GM19351 (cell line): Measurements from ENCODE around the gene ULK2.
"Not testable (repeated sequence)": the region's sequence is repeated elsewhere in the genome, so short reads cannot be mapped to it uniquely, and the experiment has no call there.

Experiments
- ATAC-seq: cut with Tn5 transposase; IDR thresholded peaks from one replicate; pipeline ENCODE4 v1.9.1; 2021; ENCODE audit warnings: mild to moderate bottlenecking, moderate library complexity; ENCODE audit not compliant: unreplicated experiment

ULK2 gene

DNA sequence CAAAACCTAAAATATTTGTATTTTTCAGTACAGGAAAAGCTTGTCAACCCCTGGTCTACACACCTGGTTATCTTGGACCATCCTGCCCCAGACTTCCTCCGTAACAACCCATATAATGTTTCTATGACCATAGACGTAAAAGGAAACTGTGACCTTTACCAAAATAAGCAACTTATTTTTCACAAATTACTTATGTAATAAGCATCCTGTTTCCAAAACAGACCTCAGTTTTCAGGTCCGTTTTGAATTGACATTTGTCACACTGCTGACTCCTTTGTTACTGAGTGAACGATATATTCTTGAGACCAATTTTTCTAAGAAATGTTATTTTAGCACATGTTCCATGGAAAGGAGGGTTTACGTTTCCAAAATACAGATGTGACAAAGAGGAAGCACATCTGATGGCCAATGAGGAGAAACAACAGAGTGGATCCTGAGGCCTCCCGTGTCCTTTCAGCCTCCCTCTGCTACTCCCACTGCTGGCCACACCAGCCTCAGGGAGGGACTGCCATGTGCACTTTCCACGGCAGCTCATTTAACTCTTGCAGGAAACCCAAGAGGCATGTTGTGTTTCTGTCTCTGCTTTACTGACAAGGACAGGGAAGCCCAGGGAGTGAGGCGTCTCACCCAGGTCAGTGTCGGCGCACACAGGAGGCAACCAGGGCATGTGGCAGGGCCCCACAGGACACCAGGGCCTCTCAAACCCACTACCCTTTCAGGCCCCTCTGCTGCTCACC lies 99.5 kb downstream of the ULK2 start:
- ATAC-seq, result no peak

- no peak for ATAC-seq
Observed at GRCh38 chr17:19766421-19767270, 101.1 kb downstream of the ULK2 start.

DNA sequence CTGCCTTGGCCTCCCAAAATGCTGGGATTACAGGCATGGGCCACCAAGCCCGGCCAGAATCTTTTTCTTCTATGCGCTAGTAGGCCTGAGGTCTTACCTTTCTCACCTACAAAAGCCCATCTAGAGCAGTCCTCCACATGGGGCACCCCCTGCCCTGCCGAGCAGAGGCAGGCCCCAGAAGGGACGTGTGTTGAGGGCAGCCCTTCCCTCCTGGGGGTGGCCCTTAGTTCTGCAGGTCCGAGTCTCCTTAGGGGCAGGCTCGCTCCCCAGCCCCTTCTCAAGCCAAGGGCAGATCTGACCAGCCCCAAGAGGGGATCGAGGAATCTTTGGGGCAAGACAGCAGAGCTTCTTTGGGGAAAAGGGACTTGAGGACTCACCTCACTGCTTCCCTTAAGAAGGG lies 101.7 kb downstream of the ULK2 start:
- ATAC-seq, result no peak

DNA sequence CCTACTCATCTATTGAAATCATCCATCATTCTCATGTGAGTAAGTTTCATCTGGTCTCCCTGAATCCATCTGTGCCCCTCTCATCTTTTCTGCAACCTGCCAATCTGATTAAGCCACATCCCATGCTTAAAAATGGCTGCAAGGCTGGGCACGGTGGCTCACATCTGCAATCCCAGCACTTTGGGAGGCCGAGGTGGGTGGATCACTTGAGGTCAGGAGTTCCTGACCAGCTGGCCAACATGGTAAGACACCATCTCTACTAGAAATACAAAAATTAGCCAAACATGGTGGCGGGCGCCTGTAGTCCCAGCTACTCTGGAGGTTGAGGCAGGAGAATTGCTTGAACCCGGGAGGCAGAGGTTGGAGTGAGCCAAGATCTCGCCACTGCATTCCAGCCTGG lies 103.7 kb downstream of the ULK2 start:
- not testable (repeated sequence) for ATAC-seq

GRCh38 chr17:19763416-19763815 lies 104.3 kb downstream of the ULK2 start:
- no peak for ATAC-seq

DNA sequence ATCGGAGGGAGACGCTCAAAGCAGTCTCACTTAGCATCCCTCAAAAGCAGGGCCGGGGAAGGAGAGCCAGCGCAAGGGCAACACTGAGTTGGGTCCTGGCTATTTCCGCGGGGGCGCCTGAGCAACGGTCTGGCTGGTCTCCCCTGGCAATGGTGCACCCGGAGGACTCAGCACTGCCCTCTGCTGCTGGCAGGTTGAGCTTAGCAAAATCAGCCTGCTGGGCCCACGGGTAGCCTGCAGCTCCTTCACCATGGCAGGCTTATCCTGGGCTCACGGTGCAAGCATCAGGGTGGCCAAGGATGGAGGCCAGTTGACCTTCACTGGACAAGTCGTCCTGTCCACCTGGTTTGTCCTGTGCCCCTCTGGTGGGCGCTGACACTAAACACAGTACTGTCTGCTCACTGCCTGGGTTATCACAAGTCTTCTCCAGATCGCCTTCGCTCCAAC lies 105.2 kb downstream of the ULK2 start:
- no peak for ATAC-seq

DNA sequence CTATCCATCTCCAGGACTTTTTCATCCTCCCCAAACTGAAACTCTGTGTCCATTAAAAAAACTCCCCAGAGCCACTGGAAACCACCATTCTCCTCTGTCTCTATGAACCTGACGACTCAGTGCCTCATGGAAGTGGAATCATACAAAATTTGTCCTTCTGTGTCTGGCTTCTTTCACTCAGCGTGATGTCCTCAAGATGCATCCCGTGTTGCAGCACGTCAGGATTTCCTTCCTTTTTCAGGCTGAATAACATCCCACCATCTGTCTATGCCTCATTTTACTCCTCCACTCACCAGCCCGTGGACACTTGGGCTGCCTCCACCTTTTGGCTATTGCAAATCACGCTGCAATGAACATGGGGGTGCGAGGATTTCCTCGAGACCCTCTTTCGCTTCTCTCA lies 107.0 kb downstream of the ULK2 start:
- ATAC-seq, result no peak

DNA sequence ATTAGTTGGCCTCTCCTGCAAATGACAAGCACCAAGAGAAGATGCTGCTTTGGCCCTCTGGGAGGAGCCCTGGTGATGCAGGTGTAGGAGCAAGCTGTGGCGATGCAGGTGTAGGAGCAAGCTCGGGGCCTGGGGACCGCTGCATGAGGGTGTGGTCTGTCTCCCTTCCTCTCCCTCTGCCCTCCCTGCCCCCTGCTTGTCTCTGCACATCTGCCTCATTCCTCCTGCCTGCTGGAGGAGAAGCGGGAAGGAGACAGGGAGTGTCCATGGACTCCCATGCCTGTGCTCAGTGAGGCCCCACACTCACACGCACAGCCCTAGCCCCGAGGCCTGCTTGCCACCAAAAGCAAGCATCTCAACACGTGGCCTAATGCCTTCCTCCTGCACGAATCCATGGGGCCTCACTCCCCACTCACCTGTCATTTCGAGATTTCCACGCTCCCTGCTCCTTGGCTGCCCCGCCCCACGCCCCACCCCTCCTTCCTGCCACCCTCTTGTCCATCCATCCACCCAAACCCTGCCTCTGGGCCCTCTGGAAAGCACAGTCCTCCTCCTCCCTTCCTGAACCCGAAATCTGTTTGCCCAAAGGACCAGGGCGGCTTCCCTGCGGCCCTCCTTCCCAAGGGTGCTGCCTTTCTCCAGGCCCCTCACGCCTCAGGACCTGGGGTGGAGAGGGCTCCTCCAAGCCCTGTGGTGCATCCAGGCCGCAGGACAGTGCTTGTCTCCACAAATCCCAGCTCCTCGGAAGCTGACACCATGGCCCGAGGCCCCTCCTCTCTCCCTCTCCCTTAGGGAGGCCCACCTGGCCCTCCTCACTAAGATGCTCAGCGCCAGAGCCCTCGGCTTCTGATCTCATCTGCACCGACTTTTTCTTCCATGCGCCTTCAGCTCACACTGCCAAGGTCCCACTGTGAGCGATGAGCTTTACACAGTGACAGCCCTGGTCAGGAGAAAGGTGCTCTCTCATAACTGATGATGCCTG lies 107.9 kb downstream of the ULK2 start:
- ATAC-seq, result no peak

GRCh38 chr17:19757536-19758180 lies 110.1 kb downstream of the ULK2 start:
- ATAC-seq, result no peak

GRCh38 chr17:19756546-19756945 lies 111.2 kb downstream of the ULK2 start:
- no peak for ATAC-seq

DNA sequence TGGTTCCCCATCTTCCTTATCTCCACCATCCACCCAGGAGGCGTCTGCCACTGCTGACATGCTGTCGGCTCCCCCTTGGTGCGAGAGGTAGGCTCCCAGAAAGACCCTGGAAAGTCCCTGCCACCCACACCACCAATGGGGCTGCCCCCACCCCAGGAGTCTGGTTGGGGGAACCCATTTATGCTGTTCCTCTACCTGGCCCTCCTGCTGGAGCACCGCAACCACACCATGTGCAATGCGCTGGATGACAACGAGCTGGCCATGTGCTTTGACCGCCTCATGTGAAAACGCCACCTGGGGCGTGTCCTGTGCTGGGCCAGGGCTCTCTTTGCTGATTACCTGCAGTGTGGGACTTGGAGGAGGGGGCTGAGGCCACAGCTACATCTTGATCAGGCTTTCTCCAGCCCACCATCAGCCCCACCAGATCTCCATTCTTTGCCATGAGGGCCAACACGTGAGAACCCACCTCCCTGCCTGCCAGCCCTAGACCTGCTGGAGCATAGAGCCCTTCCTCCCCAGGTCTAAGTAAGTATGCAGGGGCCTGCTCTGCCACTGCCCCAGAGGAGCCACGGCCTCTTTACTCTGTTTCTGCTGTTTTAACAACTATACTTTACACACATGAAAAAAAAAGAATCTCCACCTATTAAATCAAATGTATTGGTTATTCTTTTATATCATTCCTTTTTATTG lies 111.8 kb downstream of the ULK2 start:
- no peak for ATAC-seq

GRCh38 chr17:19755392-19755791 lies 112.3 kb downstream of the ULK2 start:
- no peak for ATAC-seq

DNA sequence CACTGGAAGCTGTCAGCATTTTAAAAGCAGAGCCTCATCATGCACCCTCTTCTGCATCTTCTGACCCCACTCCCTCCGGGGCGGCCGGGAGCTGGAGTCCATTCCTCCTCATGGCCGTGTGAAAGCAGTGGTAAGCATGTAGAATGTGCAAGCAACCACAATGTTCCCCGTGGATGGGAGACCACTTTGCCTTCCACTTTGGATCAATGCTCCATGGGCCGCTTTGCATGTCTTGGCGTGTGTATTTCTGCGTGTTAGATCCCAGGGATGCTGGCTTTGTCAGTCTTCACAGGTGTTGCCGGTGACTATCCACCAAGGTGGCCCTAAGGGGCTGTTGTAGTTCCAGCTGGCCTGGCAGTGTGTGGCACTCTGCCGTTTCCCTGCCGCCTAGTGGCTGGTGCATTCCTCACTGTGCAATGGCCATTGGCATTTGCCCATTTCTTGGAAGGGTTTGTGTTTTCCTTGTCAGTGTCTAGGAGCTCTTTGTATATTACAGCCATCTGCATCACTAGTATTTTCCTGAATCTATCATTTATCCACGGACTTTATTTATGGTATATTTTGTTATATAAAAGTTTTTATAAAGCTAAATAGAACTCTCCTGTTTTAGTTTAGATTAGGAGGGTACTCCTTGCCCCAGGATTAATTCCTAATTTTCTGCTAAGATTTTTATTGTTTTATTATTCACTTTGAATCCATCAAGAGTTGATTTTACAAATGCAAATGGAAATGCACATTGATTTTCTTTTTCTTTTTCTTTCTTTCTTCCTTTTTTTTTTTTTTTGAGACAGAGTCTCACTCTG lies 113.9 kb downstream of the ULK2 start:
- ATAC-seq, result no peak

- no peak for ATAC-seq
Observed at GRCh38 chr17:19753051-19753509, 114.7 kb downstream of the ULK2 start.

GRCh38 chr17:19752216-19753050 lies 115.3 kb downstream of the ULK2 start:
- ATAC-seq, result no peak

DNA sequence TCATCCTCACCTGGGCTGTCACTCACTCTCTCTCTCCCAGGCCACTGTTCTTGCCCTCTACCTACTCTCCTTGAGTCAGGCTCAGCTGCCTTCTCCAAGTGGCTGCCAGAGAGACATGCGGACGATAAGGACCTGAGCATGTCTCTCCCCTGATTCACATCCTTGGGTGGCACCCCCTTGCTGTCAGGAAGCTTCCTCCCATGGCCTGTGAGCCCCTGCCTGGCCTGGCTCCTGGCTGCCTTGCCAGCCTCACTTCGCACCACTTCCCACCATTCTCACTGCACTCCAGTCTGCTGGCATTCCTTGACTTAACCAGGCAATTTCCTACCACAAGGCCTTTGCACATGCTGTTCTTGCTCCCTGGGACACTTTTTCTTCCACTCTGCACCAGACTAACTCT lies 116.9 kb downstream of the ULK2 start:
- no peak for ATAC-seq

- ATAC-seq, result no peak
Observed at GRCh38 chr17:19750020-19750572, 117.6 kb downstream of the ULK2 start.

DNA sequence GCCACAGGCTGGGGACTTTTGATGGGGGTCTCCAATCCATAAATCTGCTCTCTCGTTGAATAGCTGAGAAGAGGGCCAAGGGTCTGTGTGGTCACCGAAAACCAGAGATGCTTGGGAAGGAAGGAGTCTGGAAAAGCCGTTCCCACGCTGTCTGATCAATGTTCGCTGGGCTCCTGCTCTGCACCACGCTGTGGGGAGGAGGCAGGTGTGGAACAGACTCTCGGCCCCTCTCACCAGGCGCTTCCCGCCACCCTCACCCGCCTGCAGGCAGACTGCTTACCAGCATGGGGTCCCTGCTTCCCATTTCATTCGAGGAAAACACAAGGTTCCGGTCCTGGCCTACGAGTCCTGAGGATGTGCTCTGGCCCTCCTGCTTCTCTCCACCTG lies 118.9 kb downstream of the ULK2 start:
- ATAC-seq, result no peak
